IMR-90 (cell line): ENCODE data around the gene ZNF888.

Source experiments
- BHLHE40 ChIP-seq: fragments of 150-350 bp; IDR thresholded peaks from 2 replicates; pipeline ENCODE4 v1.6.1; 2016; ENCODE audit warnings: mild to moderate bottlenecking, low read depth, low read length
- CTCF ChIP-seq: conservative IDR thresholded peaks from 2 replicates; pipeline ENCODE4 v1.5.1; 2012; ENCODE audit warnings: mild to moderate bottlenecking, low read depth, low read length, improper control_type of control experiment

GRCh38 chr19:52959613-52960295 is 36.5 kb upstream of the ZNF888 start:
- TF ChIP-seq CTCF (no peak), BHLHE40 (no peak)
